ENCODE measurements around the gene CNTN1.

DNA sequence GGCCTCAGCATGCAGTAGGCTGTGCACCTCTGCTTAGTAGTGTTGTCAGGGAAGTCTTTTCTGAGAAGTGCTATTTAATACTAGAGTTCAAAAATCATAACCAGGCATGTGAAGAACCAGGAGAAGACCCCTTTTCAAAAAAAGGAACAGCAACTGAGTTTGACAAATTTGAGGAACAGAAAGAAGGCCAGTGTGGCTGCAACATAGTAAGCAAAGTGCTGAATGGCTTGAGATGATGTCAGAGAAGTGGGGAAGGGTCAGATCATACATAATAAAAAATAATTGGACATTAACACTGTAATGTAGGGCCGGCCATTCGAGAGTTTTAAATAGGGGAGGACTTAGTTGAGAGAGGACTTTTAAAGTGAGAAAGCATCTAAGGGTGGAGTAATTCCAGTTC is 11.1 kb upstream of the CNTN1 start:
- no peak for TF ChIP-seq POLR2A (IDR thresholded peaks at IDR 0.05)
- TF ChIP-seq, protein P1, sequence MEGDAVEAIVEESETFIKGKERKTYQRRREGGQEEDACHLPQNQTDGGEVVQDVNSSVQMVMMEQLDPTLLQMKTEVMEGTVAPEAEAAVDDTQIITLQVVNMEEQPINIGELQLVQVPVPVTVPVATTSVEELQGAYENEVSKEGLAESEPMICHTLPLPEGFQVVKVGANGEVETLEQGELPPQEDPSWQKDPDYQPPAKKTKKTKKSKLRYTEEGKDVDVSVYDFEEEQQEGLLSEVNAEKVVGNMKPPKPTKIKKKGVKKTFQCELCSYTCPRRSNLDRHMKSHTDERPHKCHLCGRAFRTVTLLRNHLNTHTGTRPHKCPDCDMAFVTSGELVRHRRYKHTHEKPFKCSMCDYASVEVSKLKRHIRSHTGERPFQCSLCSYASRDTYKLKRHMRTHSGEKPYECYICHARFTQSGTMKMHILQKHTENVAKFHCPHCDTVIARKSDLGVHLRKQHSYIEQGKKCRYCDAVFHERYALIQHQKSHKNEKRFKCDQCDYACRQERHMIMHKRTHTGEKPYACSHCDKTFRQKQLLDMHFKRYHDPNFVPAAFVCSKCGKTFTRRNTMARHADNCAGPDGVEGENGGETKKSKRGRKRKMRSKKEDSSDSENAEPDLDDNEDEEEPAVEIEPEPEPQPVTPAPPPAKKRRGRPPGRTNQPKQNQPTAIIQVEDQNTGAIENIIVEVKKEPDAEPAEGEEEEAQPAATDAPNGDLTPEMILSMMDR (IDR thresholded peaks at IDR 0.05) = no peak
- TF ChIP-seq POLR2AphosphoS5 (IDR thresholded peaks at IDR 0.05) = no peak
- TF ChIP-seq EP300 (IDR thresholded peaks at IDR 0.05) = no peak
